ENCODE measurements around the gene CD38.

- TF ChIP-seq POLR2A (IDR thresholded peaks at IDR 0.05; ENCODE audit: low read length) = no peak
- TF ChIP-seq NFE2L2 (conservative IDR thresholded peaks at IDR 0.05; ENCODE audit: low read length) = no peak
- TF ChIP-seq BHLHE40 (IDR thresholded peaks at IDR 0.05; ENCODE audit: low read depth, low read length) = no peak
- no peak for TF ChIP-seq CTCF (IDR thresholded peaks at IDR 0.05)
- no peak for TF ChIP-seq REST (IDR thresholded peaks at IDR 0.05)
- TF ChIP-seq CEBPB (IDR thresholded peaks at IDR 0.05) = no peak
These were observed 106.5 kb downstream of the CD38 start for GRCh38 chr4:15884666-15885065.
